ENCODE results near the gene CLPTM1L.
"Not testable (repeated sequence)": the region's sequence is repeated elsewhere in the genome, so short reads cannot be mapped to it uniquely, and the experiment has no call there.

CLPTM1L gene

GRCh38 chr5:1359713-1360112, 14.8 kb upstream of the CLPTM1L start:
- DNase-seq (ENCODE audit: low read depth) = no peak

DNA sequence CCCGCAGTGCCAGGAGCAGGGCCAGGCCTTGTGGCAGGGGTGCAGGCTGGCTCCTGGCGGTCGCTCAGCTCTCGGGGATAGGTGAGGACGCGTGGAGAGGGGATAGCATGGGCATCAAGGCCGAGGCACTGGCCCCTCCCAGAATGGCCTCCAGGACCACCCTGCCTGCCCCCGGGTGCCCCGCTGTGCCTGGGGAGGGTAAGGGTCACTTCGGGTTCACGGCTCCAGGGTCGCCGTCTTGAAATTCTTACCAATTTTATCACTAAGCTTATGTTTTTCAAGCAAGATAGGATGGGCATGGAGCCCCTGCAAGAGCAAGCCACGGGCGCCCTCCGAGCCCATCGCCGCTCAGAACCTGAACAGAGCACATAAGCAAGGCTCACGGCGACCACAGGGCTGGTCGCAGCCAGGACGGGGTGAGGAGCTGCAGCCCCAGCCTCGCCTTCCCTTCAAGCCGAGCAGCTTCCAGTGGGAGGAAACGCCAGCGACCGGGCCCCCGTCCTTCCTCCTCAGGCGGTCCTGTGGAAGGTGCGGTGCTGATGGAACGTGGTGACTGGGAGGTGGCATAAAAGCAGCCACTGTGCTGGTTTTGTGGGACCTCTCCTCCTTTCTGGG, 14.2 kb upstream of the CLPTM1L start:
- DNase-seq (ENCODE audit: low read depth) = no peak

GRCh38 chr5:1358726-1359025, 13.8 kb upstream of the CLPTM1L start:
- no peak for DNase-seq (ENCODE audit: low read depth)

DNA sequence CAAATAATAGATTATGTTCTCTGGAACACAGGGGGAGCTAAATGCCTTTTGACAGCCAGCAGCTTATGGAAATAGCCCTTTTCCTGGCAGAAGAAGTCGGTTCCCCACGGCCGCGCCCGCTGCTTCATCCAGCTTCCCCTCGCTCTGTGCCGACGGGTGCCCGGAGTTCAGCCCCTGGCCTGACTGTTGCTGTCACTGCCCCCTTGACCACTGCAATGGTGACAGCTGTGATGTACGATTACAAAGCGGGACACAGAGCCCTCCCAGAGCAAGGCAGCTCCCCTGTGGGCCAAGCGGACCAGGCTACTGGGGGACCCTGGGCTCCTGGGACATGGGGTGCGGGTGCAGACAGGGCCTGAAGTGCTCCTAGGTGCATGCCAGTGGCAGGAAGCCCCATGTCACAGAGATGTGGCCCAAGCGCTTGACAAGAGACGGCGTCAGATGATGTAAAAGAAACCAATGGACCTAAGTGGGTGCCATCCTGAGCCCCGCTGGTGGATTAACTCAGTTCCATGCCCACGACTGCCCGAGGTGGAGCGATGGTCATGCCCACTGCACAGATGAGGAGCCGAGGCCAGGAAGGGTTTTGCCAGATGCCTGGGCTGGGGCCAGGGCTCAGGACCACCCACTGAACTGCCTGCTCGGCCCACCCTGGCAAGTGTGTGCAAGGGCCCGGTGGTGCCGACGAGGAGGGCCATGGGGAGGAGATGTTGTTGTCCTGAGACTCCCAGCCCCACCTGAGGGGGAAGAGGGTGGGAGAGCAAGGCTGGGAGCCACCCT, 13.2 kb upstream of the CLPTM1L start:
- no peak for DNase-seq (ENCODE audit: low read depth)

DNA sequence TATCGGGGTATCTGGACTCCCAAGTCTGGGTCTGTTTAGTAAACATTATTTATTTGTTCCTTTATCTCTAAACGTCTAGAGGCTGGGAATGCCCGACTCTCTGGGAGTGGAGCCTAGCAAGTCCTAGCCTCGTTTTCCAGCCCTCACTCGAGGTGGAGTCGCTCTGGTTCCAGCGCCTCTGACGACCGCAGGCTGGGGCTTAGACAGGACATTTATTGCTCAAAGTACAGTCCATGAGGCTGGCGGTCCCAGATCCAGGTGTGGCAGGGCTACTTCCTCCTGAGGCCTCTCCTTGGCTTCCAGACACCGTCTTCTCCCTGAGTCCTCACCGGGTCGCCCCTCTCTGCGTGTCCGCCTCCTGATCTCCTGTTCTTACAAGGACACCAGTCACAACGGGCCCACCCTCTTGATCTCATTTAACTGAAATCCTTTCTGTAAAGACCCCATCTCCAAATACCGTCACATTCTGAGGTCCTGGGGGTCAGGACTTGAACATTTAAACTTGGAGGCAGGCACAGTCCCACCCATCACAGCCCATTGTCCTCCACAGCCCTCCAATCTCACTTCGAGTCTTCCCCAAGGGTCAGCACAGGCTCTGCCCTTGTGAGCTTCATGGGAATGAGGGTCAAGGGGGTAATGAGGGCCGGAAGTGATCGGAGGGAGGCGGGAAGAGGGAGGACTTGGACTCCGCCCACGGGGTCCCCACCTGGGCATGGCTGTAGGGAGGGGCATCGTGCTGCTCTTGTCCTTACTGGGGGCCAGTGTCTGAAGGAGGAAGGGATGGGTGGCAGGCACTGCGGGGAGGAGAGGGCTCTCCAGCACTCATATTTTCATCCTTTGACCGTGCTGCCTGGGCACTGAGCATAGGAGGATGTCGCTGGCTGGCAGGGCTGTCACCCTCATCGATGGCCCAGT, 12.2 kb upstream of the CLPTM1L start:
- no peak for DNase-seq (ENCODE audit: low read depth)

DNA sequence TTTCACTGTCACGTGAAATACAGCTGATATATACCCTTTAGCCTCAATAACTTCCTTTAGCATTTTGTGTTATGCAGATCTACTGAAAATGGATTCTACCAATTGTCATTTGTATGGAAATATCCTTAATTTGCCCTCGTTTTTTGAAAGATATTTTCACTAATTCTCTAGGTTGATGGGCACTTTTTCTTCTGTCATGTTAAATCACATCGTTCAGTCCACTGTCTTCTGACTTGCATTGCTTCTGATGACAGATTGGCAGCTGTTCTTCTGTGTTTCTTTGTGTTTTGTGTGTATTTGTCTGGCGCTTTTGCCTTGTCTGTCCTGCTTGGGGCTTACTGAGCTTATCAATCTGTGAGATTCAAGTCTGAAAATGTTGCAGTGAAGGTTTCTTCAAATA, 9.7 kb upstream of the CLPTM1L start:
- no peak for DNase-seq (ENCODE audit: low read depth)

DNA sequence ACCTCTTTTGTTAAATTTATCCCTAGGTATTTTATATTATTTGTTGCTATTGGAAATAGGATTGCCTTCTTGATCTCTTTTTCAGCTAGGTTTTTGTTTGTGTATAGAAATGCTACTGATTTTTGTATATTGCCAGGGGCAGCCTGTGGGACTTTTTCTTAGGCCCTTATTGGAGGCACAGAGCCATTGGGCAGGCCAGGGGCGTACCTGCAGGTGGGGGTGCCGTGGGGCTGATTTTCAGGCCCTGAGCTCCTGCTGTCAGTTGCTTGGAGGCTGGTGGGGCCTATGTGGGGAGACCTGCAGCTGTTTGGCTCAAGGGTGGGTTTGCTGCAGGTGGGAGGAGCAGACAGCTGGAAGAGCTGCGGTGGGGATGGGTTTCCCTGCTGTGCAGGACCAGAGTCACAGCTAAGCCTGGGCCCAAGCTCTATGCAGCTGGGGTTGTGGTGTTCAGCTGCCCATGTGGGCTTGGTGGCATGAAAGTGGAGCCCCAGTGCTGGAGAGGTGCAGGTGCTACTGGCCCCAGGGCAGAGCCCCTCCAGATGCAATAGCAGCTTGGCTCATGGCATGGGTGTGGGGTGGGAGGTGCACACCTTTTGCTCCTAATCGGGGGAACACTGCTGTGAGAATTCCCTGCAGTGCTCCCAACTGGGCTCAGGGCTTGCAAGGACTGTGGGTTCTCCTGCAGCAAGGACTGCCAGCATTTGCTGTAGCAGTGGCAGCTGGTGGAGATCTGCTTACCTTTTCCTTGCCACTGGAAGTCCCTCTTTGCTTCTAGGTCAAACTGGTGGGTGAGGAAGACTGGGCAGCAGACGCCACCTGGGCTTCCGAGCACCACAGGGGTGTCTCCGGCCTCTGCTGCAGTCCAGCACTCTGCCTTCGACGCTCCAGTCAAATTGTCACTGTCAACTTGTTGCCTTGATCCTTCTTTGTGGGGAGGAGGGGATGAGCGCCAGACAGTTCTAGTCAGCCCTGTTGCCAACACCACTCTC, 7.6 kb upstream of the CLPTM1L start:
- no peak for DNase-seq (ENCODE audit: low read depth)

DNA sequence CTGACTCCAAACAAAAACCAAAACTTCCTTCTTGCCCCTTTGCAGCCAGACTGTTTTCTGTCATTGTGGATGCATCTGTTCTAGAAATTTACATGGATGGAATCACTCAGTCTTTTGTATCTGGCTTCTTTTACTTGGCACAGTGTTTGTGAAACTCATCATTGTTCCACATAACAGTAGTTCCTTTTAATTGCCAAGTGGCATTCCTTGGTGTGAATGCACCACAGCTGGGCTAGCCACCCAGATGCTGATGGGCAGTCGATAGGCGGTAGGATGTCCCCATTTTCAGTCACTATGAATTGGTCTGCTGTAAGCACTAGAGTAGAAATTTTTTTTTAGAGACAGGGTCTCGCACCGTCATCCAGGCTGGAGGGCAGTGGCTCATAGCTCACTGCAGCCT, 6.3 kb upstream of the CLPTM1L start:
- DNase-seq (ENCODE audit: low read depth) = no peak

- DNase-seq (ENCODE audit: low read depth) = no peak
Observed at GRCh38 chr5:1349246-1349645, 4.3 kb upstream of the CLPTM1L start.

DNA sequence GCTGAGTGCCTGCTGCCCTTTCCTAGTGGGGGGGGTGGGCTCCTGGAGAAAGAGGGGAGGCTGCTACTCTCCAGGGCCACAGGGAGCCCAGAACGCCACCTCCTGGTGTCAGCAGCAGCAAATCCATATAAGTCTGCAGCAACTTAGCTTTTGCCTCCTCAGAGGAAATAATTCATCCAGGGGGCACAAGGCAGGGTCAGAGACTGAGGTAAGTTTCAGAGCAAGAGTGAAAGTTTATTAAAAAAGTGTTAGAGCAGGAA, 4.0 kb upstream of the CLPTM1L start:
- DNase-seq (ENCODE audit: low read depth) = no peak

DNA sequence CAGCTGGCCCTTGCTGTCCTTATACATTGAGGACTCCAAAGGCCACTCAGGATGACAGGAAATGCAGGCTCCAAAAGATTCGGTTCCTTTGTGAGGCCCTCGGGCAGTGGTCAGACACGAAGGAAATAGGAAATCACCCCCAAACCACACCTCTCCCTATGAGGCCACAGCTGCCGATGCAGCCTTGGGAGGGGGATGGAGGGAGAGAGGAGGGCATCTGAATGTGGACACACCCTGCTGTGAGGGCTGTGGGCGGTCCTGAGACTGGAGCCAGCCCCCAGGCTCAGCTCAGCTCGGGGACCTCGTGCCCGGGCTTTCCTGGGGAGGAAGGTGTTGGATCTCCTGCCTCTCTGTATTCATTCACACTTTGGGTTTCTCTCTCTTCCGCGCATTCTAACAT, 2.7 kb upstream of the CLPTM1L start:
- DNase-seq (ENCODE audit: low read depth) = no peak

GRCh38 chr5:1346627-1347440, 1.9 kb upstream of the CLPTM1L start:
- DNase-seq (ENCODE audit: low read depth) = no peak

DNA sequence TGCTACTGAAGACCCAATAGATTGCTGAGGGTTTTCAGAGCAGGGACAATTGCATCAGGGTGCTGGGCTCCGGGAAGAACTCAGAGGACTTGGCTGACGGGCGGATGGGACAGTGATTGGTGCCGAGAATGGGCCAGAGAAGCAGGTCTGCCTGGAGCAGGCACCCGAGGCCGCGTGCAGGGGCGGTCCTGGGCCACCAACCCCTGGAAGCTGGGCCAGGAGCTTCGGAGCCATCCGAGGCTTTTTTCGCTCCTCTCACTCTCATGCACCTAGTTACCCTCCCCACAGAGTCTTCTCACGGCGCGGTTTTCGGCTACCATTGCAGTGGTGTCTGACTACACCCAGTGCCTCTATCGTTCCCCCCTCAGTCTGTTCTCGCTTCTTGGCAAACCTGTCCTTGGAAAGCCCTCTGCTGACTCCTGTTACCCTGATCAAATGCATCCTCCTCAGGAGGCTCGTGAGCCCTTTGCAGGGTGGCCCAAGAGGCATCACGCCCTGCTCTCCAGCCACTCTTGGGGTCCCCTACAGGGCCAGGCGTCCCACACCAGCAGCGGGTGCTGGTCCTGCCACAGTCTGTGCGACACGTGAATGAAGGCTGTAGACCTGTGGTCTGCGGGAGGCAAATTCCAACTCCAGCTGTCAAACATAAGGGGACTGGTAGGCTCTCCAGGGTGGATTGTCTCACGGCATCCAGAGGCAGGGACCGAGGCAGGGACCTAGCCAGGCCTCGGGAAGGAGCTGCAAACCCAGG, 1.2 kb upstream of the CLPTM1L start:
- DNase-seq (ENCODE audit: low read depth) = no peak

GRCh38 chr5:1343931-1344901, 683 bp downstream of the CLPTM1L start:
- DNase-seq (ENCODE audit: low read depth) = no peak

GRCh38 chr5:1343315-1343751, 1.6 kb downstream of the CLPTM1L start:
- DNase-seq (ENCODE audit: low read depth) = no peak

GRCh38 chr5:1342711-1343110, 2.2 kb downstream of the CLPTM1L start:
- not testable (repeated sequence) for DNase-seq (ENCODE audit: low read depth)

GRCh38 chr5:1342268-1342667, 2.6 kb downstream of the CLPTM1L start:
- DNase-seq (ENCODE audit: low read depth) = no peak

DNA sequence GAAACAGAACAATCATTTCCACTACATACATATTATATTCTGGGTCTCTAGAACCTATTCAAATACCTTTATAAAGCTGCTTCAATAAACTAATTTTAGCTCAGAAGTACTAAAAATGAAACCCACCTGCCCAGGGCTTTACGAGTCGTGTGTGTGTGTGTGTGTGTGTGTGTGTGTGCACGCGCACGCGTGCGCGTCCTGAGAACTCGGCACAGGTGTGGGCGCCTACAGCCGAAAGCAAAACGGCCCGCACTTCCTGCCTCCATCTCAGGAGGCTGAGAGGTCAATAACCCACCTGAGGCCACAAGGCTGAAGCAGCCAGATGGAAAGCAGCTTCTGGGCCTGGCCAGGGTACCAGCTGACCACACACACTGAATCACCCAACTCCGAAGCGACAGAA, 3.0 kb downstream of the CLPTM1L start:
- no peak for DNase-seq (ENCODE audit: low read depth)

- DNase-seq (ENCODE audit: low read depth) = not testable (repeated sequence)
Observed at GRCh38 chr5:1339818-1340210, 5.1 kb downstream of the CLPTM1L start.
